HepG2 (cell line): ENCODE measurements around the gene ABCG5. TPM values are rescaled to one million over a fixed set of nuclear protein-coding genes. Genes with fewer than 3 reads are reported as not detected.
A peak's percentile ranks its signal among the peaks of the same experiment; 100 is the strongest.

Source experiments
- ATAC-seq: fragments of 200-7000 bp; cut with Tn5 transposase; 3 replicates; pipeline ENCODE4 v1.9.1; 2020; ENCODE audit warnings: mild to moderate bottlenecking, moderate library complexity
- BruUV-seq: library from RNA; stranded (reverse); fragments of 400-500 nt; replicated peaks from 2 replicates; lab custom pipeline; 2021; lab: Mats Ljungman, UMichigan
- CTCF ChIA-PET: fragments of 300-600 bp; formaldehyde crosslinking; extraction: SDS; loops from one replicate; lab custom pipeline; 2021; ENCODE audit warnings: low total read pairs, inconsistent platforms, low intra/inter-chr PET ratio; lab: Yijun Ruan, JAX
- POLR2A ChIA-PET: fragments of 350-600 bp; sonication (Branson Sonifier 250); formaldehyde crosslinking; loops from one replicate; lab custom pipeline; 2020; ENCODE audit warnings: antibody characterized with exemption, inconsistent platforms; lab: Yijun Ruan, JAX
- DNase-seq: peaks from one replicate; pipeline ENCODE4 v3.0.0-alpha.2; 2015; ENCODE audit warnings: low spot score
- FAIRE-seq: peaks from 3 replicates; lab custom pipeline; 2011; peaks lifted over from hg19 to GRCh38; lab: Jason Lieb, UNC
- H2AFZ ChIP-seq: one replicate; pipeline ENCODE4 v1.6.1; 2011; ENCODE audit warnings: low read length, inconsistent platforms
- H3K27ac ChIP-seq: fragments of 300-600 bp; 3 replicates; pipeline ENCODE4 v1.8.0; 2011; ENCODE audit warnings: mixed run types, mild to moderate bottlenecking, mixed read lengths, low read length, inconsistent platforms; ENCODE audit not compliant: insufficient read depth; ENCODE audit errors: extremely low read length
- H3K27me3 ChIP-seq, 2 experiments: fragments of 200-600 bp in 1 of 2; 2 replicates in 1 of 2; 3 replicates in 1 of 2; pipeline versions ENCODE4 v1.6.0 to v1.8.0; 2011; ENCODE audit warnings: low read length in 2 of 2, mild to moderate bottlenecking in 2 of 2, moderate library complexity in 2 of 2, inconsistent platforms in 1 of 2; ENCODE audit not compliant: insufficient read depth in 2 of 2, control insufficient read depth in 1 of 2
- H3K36me3 ChIP-seq, 2 experiments: fragments of 200-600 bp in 1 of 2; replicated peaks in 1 of 2; 2 replicates in 1 of 2; 3 replicates in 1 of 2; pipeline versions ENCODE4 v1.5.1 to v1.8.0; 2011; ENCODE audit warnings: low read length in 2 of 2, inconsistent platforms in 1 of 2; ENCODE audit not compliant: insufficient read depth in 2 of 2, control insufficient read depth in 1 of 2
- H3K4me1 ChIP-seq: 2 replicates; pipeline ENCODE4 v1.5.1; 2012; ENCODE audit warnings: low read length, inconsistent platforms; ENCODE audit not compliant: insufficient read depth
- H3K4me2 ChIP-seq: 2 replicates; pipeline ENCODE4 v1.6.0; 2011; ENCODE audit warnings: low read depth, low read length, inconsistent platforms
- H3K4me3 ChIP-seq, 3 experiments: fragments of 200-600 bp in 1 of 3; sonication (generic), shearing (Covaris generic) in 1 of 3; replicated peaks in 1 of 3; 2 replicates each; pipeline ENCODE4 v1.5.1; 2011 to 2016; ENCODE audit warnings: low read length in 3 of 3, inconsistent platforms in 2 of 3, low read depth in 2 of 3, mild to moderate bottlenecking in 2 of 3, control low read depth in 1 of 3, mixed read lengths in 1 of 3; ENCODE audit not compliant: insufficient read depth in 1 of 3
- H3K79me2 ChIP-seq: one replicate; pipeline ENCODE4 v1.6.1; 2011; ENCODE audit warnings: low read length, inconsistent platforms; ENCODE audit not compliant: insufficient read depth
- H3K9ac ChIP-seq: 2 replicates; pipeline ENCODE4 v1.6.0; 2011; ENCODE audit warnings: mild to moderate bottlenecking, low read depth, low read length, inconsistent platforms; ENCODE audit not compliant: insufficient read depth
- H3K9me3 ChIP-seq: 2 replicates; pipeline ENCODE4 v1.5.1; 2012; ENCODE audit warnings: mild to moderate bottlenecking, low read length
- H4K20me1 ChIP-seq: 2 replicates; pipeline ENCODE4 v1.6.0; 2011; ENCODE audit warnings: inconsistent platforms, mild to moderate bottlenecking, low read length, moderate library complexity; ENCODE audit not compliant: insufficient read depth
- CREM ChIP-seq, 2 experiments: sonication (generic) in 1 of 2; formaldehyde crosslinking in 1 of 2; IDR thresholded peaks; 2 replicates each; pipeline versions ENCODE4 v1.4.0 to v1.6.1; 2016 to 2020; ENCODE audit warnings: antibody characterized with exemption in 1 of 2, mild to moderate bottlenecking in 1 of 2, missing genetic modification reagents in 1 of 2
- DR1 ChIP-seq: sonication (generic); formaldehyde crosslinking; IDR thresholded peaks from 2 replicates; pipeline ENCODE4 v1.8.0; 2021; ENCODE audit warnings: mild to moderate bottlenecking, missing genetic modification reagents, inconsistent platforms
- HCFC1 ChIP-seq: fragments of 150-350 bp; IDR thresholded peaks from 2 replicates; pipeline ENCODE4 v1.6.1; 2014; ENCODE audit warnings: low read depth, low read length
- HNRNPK ChIP-seq: fragments of 200-400 bp; formaldehyde crosslinking; IDR thresholded peaks from 2 replicates; pipeline ENCODE4 v1.6.1; 2018; ENCODE audit warnings: low read length, low read depth, moderate library complexity, mild to moderate bottlenecking; ENCODE audit not compliant: poor library complexity, severe bottlenecking
- NKX3-1 ChIP-seq: sonication (generic); formaldehyde crosslinking; IDR thresholded peaks from 2 replicates; pipeline ENCODE4 v1.5.0; 2020; ENCODE audit warnings: missing genetic modification reagents
- NR2C2 ChIP-seq: sonication (generic); formaldehyde crosslinking; IDR thresholded peaks from 2 replicates; pipeline ENCODE4 v1.4.0; 2020; ENCODE audit warnings: missing genetic modification reagents, mild to moderate bottlenecking, moderate library complexity, borderline replicate concordance
- RAD21 ChIP-seq: fragments of 450-650 bp; formaldehyde crosslinking; IDR thresholded peaks from 2 replicates; pipeline ENCODE4 v1.5.0; 2020; ENCODE audit warnings: mild to moderate bottlenecking
- SMC3 ChIP-seq: IDR thresholded peaks from 2 replicates; pipeline ENCODE4 v1.6.1; 2011; ENCODE audit warnings: low read length, improper control_type of control experiment
- SNRNP70 ChIP-seq: fragments of 200-400 bp; formaldehyde crosslinking; IDR thresholded peaks from 2 replicates; pipeline ENCODE4 v1.6.1; 2017; ENCODE audit warnings: mild to moderate bottlenecking, low read depth, low read length, moderate library complexity
- STAG1 ChIP-seq: sonication (generic); formaldehyde crosslinking; IDR thresholded peaks from 2 replicates; pipeline ENCODE4 v1.4.0; 2020; ENCODE audit warnings: missing genetic modification reagents
- ZNF432 ChIP-seq: sonication (generic); formaldehyde crosslinking; IDR thresholded peaks from 2 replicates; pipeline ENCODE4 v1.5.0; 2020; ENCODE audit warnings: missing genetic modification reagents, mild to moderate bottlenecking, borderline replicate concordance
- ZSCAN29 ChIP-seq: sonication (generic); formaldehyde crosslinking; conservative IDR thresholded peaks from 2 replicates; pipeline ENCODE4 v1.4.0; 2020; ENCODE audit warnings: mild to moderate bottlenecking, missing genetic modification reagents
- WGBS: methylation state at CpG from one replicate; pipeline ENCODE4 v1.1.6; 2017; ENCODE audit warnings: low lambda C conversion rate; 5-methylcytosine and 5-hydroxymethylcytosine counted together
- in situ Hi-C: cut with HindIII; loops from 2 replicates; pipeline ENCODE4 v1.10.0; 2017; ENCODE audit warnings: low pct_unique_long_range_greater_than_20kb; ENCODE audit not compliant: extremely low pct_ligation_motif_present
- intact Hi-C: fragments of 100-400 bp; cut with micrococcal nuclease; formaldehyde crosslinking; loops from one replicate; pipeline ENCODE4 v1.10.0; 2022; ENCODE audit not compliant: unreplicated experiment
- polyA plus RNA-seq, 8 experiments: library from polyadenylated mRNA; depleted of rRNA in 3 of 8; stranded (reverse) in 7 of 8; unstranded in 1 of 8; fragments of >200 nt; fragmentation: Illumina TruSeq in 4 of 8; extraction: Trizol in 4 of 8; gene quantifications; 2 replicates each; pipeline versions ENCODE4 v1.2.1 to v1.2.3, GENCODE V29; 2011 to 2016; ENCODE audit warnings: low read depth in 4 of 8, missing spikeins in 1 of 8, mixed read lengths in 1 of 8; ENCODE audit not compliant: insufficient read depth in 1 of 8
- total RNA-seq, 5 experiments: library from RNA; depleted of rRNA; stranded (reverse); fragments of >200 nt; fragmentation: Illumina TruSeq; extraction: Trizol; gene quantifications; 2 replicates each; pipeline ENCODE4 v1.2.3, GENCODE V29; 2016; ENCODE audit warnings: low read depth in 1 of 5
- TF ChIP-seq, protein P1 (sequence below): sonication (generic); formaldehyde crosslinking; IDR thresholded peaks from 2 replicates; pipeline ENCODE4 v1.5.0; 2020; ENCODE audit warnings: missing genetic modification reagents
- TF ChIP-seq, protein P2 (sequence below): sonication (generic); formaldehyde crosslinking; IDR thresholded peaks from 2 replicates; pipeline ENCODE4 v1.4.0; 2020; ENCODE audit warnings: missing genetic modification reagents
- TF ChIP-seq, protein P3 (sequence below): sonication (generic); formaldehyde crosslinking; IDR thresholded peaks from 2 replicates; pipeline ENCODE4 v1.5.0; 2020; ENCODE audit warnings: mild to moderate bottlenecking, missing genetic modification reagents, moderate library complexity
- TF ChIP-seq, protein P4 (sequence below): IDR thresholded peaks from 2 replicates; pipeline ENCODE4 v1.6.1; 2012; ENCODE audit warnings: low read depth, low read length, improper control_type of control experiment

Gene ABCG5
- total and polyA plus RNA-seq, 2 of the 13 experiments (the other 11 are each of a cell fraction or from before 2014, with no cell fraction given) = 15.1 to 39.0 TPM

GRCh38 chr2:43798300-43798699 lies 40.3 kb downstream of the ABCG5 start:
- ATAC-seq (peak; percentile 84), FAIRE-seq (no peak), DNase-seq (no peak)
- Histone ChIP-seq H3K4me3 (no peak overlapping the region), H3K79me2 (no peaks in the 10 kb centered on the region), H3K4me1 (peaks cover 24% of the 10 kb centered on the region; the same call in 1 of the 2 replicates), H3K27ac (no peak overlapping the region), H3K9ac (no peak overlapping the region), H3K9me3 (no peaks in the 10 kb centered on the region), H4K20me1 (no peaks in the 10 kb centered on the region), H3K27me3 (no peaks in the 10 kb centered on the region), H2AFZ (no peak overlapping the region), H3K4me2 (no peak overlapping the region), H3K36me3 (no peaks in the 10 kb centered on the region)
- in situ Hi-C loops (no loop called here), intact Hi-C loops (no loop called here)
- BruUV-seq = no TSS peak
- CTCF ChIA-PET = interaction anchor here (1.2 kb wide), 1 partner anchor 43 kb away, joined by 3 read pairs; no protein-coding TSS in a partner anchor
- 43% methylated on average over 4 of the region's 4 CpGs for WGBS
- POLR2A ChIA-PET = interaction anchor here (0.8 kb wide), 1 partner anchor 54 kb away, joined by 4 read pairs; no protein-coding TSS in a partner anchor
- TF ChIP-seq HNRNPK (no peak), HCFC1 (no peak), CREM (IDR thresholded peaks at IDR 0.05) (no peak), CREM (CRISPR knock-in tag; IDR thresholded peaks at IDR 0.05) (no peak), ZSCAN29 (CRISPR knock-in tag) (no peak), STAG1 (peak; percentile 54; the same call in 1 of the 2 replicates), SMC3 (peak; percentile 70), NKX3-1 (CRISPR knock-in tag) (no peak), NR2C2 (CRISPR knock-in tag) (no peak), SNRNP70 (no peak), DR1 (no peak), ZNF432 (CRISPR knock-in tag) (no peak), RAD21 (CRISPR knock-in tag) (peak; percentile 44; the same call in 1 of the 2 replicates)
- TF ChIP-seq, protein P1, sequence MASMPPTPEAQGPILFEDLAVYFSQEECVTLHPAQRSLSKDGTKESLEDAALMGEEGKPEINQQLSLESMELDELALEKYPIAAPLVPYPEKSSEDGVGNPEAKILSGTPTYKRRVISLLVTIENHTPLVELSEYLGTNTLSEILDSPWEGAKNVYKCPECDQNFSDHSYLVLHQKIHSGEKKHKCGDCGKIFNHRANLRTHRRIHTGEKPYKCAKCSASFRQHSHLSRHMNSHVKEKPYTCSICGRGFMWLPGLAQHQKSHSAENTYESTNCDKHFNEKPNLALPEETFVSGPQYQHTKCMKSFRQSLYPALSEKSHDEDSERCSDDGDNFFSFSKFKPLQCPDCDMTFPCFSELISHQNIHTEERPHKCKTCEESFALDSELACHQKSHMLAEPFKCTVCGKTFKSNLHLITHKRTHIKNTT = no peak
- TF ChIP-seq, protein P2, sequence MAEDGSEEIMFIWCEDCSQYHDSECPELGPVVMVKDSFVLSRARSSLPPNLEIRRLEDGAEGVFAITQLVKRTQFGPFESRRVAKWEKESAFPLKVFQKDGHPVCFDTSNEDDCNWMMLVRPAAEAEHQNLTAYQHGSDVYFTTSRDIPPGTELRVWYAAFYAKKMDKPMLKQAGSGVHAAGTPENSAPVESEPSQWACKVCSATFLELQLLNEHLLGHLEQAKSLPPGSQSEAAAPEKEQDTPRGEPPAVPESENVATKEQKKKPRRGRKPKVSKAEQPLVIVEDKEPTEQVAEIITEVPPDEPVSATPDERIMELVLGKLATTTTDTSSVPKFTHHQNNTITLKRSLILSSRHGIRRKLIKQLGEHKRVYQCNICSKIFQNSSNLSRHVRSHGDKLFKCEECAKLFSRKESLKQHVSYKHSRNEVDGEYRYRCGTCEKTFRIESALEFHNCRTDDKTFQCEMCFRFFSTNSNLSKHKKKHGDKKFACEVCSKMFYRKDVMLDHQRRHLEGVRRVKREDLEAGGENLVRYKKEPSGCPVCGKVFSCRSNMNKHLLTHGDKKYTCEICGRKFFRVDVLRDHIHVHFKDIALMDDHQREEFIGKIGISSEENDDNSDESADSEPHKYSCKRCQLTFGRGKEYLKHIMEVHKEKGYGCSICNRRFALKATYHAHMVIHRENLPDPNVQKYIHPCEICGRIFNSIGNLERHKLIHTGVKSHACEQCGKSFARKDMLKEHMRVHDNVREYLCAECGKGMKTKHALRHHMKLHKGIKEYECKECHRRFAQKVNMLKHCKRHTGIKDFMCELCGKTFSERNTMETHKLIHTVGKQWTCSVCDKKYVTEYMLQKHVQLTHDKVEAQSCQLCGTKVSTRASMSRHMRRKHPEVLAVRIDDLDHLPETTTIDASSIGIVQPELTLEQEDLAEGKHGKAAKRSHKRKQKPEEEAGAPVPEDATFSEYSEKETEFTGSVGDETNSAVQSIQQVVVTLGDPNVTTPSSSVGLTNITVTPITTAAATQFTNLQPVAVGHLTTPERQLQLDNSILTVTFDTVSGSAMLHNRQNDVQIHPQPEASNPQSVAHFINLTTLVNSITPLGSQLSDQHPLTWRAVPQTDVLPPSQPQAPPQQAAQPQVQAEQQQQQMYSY (CRISPR knock-in tag) = no peak
- TF ChIP-seq, protein P3, sequence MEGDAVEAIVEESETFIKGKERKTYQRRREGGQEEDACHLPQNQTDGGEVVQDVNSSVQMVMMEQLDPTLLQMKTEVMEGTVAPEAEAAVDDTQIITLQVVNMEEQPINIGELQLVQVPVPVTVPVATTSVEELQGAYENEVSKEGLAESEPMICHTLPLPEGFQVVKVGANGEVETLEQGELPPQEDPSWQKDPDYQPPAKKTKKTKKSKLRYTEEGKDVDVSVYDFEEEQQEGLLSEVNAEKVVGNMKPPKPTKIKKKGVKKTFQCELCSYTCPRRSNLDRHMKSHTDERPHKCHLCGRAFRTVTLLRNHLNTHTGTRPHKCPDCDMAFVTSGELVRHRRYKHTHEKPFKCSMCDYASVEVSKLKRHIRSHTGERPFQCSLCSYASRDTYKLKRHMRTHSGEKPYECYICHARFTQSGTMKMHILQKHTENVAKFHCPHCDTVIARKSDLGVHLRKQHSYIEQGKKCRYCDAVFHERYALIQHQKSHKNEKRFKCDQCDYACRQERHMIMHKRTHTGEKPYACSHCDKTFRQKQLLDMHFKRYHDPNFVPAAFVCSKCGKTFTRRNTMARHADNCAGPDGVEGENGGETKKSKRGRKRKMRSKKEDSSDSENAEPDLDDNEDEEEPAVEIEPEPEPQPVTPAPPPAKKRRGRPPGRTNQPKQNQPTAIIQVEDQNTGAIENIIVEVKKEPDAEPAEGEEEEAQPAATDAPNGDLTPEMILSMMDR (CRISPR knock-in tag) = peak; percentile 68
- TF ChIP-seq, protein P4, sequence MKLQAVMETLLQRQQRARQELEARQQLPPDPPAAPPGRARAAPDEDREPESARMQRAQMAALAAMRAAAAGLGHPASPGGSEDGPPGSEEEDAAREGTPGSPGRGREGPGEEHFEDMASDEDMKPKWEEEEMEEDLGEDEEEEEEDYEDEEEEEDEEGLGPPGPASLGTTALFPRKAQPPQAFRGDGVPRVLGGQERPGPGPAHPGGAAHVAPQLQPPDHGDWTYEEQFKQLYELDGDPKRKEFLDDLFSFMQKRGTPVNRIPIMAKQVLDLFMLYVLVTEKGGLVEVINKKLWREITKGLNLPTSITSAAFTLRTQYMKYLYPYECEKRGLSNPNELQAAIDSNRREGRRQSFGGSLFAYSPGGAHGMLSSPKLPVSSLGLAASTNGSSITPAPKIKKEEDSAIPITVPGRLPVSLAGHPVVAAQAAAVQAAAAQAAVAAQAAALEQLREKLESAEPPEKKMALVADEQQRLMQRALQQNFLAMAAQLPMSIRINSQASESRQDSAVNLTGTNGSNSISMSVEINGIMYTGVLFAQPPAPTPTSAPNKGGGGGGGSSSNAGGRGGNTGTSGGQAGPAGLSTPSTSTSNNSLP = peak; percentile 75
